HG02759 (cell line): ENCODE results near the gene CLTB.
"Not testable (repeated sequence)": the region's sequence is repeated elsewhere in the genome, so short reads cannot be mapped to it uniquely, and the experiment has no call there.

Experiments used
- ATAC-seq: cut with Tn5 transposase; IDR thresholded peaks from one replicate; pipeline ENCODE4 v1.9.1; 2021; ENCODE audit warnings: mild to moderate bottlenecking, moderate library complexity; ENCODE audit not compliant: unreplicated experiment

Gene CLTB, protein sequence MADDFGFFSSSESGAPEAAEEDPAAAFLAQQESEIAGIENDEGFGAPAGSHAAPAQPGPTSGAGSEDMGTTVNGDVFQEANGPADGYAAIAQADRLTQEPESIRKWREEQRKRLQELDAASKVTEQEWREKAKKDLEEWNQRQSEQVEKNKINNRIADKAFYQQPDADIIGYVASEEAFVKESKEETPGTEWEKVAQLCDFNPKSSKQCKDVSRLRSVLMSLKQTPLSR

DNA sequence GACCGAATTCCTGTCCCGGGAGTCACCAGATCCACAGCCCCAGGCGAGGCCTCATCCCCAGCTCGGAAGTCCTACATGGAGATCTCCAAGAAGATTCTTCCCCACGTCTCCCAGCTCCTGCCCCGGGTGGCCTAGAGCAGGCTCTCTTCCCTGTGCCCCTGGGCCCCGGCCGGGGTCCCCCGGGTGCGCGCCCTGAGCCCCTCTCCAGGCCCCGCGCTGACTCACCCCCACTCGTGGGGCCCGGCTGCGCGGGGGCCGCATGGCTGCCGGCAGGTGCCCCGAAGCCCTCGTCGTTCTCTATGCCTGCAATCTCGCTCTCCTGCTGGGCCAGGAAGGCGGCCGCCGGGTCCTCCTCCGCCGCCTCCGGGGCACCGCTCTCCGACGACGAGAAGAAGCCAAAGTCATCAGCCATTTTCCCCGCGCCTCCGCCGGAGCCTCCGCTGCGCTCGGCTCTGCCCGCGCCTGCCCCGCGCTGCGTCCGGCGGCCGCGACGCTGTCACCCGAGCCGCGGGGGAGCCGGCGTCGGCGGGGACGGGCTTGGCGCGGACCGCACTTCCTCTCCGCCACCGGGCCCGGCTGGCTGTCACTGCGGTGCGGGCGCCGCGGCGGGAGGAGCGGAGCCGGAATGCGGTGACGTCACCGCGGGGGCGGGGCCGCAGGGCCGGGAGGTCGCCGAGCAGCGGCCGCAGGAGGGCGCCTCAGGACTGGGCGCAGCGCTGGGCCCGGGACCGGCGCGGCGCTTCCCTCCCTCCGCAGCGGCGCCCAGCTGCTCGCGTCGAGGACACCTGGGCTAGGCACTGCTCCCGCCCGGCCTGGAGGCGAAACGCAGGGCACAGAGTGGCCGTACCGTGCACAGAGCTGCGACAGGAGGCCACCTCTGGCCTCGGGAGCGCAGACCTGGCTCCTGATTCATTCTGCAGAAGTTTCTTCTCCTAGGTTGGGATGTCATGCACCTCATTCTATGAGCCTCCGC is at the start of gene CLTB:
CLTB (minus strand) TSS at position 588 of the 973 bp plus-strand sequence; CDS start at position 412, 176 bp downstream.
- peak; percentile 95 for ATAC-seq

DNA sequence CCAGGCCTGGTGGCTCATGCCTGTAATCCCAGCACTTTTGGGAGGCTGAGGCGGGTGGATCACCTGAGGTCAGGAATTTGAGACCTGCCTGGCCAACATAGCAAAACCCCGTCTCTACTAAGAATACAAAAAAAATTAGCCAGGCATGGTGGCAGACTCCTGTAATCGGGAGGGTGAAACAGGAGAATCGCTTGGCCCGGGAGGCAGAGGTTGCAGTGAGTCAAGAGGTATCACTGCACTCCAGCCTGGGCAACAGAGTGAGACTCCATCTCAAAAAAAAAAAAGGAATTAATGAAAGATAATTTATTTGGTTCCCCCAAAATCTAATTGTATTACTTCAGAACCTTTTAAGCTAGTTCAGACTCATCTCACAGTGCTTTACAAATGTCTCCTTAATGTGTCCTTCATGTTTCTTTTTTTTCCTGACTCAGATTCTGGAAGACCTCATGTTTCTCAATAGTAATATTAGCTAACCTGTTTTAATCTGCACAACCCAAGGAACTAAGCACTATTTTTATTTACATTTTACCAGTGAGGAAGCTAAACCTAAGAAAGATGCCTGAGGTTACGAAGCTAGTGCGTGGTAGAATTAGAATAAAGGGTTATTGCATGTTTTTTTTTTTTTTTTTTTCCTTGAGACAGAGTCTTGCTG is 46.9 kb upstream of the CLTB start:
- ATAC-seq, result no peak

DNA sequence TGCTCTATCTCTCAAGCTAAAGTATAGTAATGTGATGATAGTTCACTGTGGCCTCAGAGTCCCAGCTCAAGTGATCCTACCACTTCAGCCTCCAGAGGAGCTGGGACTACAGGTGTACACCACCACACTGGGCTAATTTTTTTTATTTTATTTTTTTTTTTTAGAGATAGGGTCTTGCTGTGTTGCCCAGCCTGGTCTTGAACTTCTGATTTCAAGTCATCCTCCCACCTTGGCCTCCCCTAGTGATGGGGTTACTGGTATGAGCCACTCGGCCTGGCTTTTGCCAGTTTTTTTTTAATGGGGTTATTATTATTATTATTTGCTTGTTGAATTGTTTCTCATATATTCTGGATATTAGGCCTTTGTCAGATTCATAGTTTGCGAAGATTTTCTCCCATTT is 45.0 kb upstream of the CLTB start:
- no peak for ATAC-seq

DNA sequence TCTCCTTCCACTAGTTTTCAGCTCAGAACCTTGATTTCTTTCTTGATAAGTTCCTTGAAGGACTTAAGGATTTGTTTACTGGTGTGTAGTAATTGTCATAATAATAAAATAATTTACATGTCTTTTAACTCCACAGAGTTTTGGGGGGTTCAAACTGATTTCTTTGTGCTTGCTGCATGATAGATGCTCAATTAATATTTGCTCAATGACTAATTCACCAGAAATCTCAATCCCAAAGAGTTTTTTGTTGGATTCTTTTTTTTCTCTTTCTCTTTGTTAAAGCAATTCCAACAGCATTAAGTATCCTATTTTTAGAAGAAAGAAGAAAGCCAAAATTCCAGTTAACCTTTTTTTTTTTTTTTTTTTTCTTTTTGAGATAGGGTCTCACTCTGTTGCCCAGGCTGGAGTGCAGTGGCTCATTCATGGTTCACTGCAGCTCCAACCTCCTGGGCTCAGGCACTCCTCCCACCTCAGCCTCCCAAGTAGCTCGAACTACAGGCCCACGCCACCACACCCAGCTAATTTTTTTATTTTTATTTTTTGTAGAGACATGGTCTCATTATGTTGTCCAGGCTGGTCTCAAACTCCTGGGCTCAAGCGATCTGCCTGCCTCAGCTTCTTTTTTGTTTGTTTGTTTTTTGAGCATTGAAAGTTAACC is 42.7 kb upstream of the CLTB start:
- no peak for ATAC-seq

DNA sequence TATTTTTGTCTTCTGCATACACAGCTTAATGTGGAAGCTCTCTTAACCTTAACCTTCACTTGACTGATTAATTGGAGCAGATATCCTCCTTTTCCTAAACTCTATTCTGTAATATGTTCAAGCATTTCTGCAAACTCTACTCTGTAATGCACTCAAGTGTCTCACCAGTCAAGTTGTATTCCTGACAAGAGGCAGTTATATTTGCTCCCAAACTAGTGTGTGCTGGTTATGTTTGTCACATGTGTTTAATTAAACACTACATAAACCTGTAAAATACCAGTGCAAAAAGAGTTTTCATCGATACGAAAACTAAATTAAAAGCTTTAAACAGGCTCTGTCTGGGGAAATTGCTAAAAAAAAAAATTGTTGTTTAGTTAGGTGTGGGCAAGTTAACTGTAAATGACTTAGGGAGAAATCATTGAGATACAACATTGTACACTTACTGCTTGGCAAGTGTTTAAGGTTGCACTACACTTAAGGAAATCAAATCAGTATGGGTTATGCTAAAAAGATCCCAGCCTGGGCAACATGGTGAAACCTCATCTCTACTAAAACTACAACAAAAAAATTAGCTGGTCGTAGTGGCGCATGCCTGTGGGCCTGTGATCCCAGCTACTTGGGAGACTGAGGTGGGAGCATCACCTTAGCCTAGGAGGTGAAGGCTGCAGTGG is 38.5 kb upstream of the CLTB start:
- no peak for ATAC-seq

DNA sequence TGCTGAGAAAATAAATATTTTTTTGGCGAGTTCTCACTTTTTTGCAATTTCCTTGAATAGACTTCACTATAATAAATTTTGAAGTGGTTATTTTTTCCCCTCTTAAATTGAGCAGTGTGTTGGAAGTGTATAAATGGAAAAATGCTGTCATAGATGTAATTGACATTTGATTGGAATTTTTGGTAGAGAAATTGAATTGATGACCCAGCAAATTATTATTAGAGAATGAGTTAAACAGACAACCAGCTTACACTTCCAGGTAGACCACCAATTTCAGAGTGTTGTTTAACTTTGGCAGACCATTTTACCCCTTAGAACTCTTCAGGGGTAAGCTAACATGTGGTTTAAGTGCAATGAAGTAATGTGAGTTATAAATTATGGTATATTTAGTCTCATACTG is 33.7 kb upstream of the CLTB start:
- no peak for ATAC-seq

DNA sequence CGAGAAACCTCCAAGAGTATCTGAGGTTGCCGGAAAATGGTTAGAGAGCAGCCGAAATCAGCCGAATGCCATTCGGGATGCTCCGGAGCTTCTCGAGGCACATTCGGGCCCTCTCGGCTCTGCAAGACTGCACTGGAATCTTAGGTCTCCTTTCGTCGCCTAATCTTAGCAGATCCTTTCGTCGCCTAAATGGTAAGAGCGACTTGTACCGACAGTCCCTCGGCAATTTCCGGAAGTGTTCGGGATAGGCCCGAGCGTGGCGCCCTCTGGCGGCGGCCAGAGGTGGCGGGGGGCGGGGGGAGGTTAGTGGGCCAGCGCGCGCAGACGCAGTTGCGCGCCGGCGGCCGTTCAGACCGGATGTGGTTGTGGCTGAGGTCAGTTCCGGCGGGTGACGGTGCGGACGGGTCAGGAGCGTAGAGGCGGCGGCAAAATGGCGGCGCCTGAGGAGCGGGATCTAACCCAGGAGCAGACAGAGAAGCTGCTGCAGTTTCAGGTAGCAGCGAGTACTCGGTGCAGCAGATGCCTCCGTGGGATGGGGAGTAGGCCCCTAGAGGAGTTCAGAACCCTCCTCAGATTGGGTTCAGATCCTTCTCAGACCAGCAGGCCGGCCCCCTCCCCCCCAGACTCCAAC is 31.8 kb upstream of the CLTB start, which contains the start of gene FAF2:
FAF2 (plus strand) TSS at position 408 of the 631 bp plus-strand sequence; CDS start at position 431, 23 bp downstream.
- ATAC-seq, result peak; percentile 96

DNA sequence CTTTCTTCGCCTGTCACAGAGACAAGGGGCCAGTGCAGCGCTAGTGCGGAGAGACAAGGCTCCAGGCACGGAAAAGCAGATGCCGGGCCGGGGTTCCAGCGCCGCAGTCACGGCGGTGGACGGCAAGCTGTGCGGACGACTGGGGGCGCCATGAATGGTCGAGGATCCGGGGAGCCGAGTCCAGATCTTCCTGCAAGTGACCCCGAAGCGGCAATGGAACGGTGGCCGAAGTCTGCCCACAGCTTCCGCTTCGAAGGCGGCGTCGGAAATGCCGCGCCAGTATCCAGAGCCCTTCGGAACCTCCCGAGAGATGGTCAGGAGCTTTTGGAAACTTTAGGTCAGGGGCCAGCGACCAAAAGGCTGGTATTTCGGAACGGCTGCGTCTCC is 31.2 kb upstream of the CLTB start:
- ATAC-seq, result peak; percentile 35

DNA sequence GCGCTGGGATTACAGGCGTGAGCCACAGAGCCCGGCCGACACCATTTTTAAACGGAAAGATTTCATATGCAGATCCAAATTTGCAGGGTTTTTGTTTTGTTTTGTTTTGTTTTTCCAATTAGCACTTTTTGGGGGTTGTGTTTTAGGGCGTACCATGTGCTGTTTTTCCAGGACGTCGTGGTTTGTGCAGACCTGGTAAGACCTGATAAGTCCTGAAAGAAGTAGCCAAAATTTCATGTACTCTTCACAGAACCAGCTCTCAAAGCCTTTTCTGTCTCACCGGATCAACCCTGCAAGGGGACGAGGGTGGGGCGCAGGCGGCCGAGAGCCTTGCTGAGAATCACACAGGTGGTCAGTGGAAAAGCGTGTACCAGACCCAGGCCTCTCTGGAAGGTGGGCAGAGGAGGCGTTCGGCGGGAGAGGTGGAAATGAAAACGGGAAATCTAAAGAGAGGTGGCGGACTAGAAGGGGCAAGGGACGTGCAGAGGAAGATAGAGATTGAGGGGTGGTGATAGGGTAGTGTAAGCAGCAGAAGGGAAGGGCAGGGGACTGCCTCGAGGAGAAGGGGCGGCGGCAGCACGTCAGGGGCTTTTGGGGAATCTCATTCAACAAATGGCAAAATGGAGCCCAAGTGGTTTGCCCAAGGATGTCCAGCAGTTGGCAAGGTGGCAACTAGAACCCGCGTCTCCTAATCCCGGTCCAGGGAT is 30.7 kb upstream of the CLTB start:
- no peak for ATAC-seq

DNA sequence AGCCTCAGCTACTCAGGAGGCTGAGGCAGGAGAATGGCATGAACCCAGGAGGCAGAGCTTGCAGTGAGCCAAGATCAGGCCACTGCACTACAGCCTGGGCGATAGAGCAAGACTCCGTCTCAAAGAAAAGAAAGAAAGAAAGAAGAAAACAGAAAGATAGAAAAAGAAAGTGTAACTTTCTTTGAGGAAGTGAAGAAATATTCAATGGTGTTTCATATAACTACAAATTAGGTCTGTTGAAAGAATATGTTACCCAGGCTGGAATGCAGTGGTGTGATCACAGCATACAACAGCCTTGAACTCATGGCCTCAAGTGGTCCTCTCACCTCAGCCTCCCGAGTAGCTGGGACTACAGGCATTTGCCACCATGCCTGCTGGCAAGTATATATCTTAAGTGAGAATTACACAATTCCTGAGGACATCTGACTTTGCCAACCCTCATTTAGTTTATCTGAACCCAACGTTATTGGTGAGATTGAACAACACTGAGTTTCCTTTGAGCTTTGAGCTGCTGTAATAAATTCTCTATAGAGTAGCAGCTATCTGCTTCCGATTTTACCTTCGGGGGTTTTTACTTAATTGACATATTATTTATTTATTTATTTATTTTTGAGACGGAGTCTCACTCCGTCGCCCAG is 29.8 kb upstream of the CLTB start:
- ATAC-seq, result no peak

DNA sequence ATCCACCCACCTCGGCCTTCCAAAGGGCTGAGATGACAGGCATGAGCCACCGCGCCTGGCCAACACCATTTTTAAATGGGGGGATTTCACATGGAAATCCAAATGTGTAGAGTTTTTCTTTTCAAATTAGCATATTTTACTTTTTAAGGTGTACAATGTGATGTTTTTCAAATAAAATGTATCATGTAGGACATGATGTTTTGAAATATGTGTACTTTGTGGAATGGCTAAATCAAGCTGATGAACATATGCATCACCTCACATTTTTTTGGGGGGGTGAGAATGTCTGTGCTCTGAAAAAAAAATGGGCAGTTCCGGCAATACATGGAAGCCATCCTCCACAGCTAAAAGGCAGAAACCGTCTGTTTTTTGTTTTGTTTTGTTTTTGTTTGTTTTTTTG is 28.4 kb upstream of the CLTB start:
- ATAC-seq, result no peak

DNA sequence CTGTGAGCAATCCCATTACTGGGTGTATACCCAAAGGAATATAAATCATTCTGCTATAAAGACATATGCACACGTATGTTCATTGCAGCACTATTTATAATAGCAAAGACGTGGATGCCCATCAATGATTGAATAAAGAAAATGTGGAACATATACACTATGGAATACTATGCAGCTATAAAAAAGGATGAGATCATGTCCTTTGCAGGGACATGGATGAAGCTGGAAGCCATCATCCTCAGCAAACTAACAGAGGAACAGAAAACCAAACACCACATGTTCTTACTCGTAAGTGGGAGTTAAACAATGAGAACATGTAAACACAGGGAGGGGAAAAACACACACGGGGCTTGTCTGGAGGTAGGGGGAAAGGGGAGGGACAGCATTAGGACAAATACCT is 26.6 kb upstream of the CLTB start:
- not testable (repeated sequence) for ATAC-seq

DNA sequence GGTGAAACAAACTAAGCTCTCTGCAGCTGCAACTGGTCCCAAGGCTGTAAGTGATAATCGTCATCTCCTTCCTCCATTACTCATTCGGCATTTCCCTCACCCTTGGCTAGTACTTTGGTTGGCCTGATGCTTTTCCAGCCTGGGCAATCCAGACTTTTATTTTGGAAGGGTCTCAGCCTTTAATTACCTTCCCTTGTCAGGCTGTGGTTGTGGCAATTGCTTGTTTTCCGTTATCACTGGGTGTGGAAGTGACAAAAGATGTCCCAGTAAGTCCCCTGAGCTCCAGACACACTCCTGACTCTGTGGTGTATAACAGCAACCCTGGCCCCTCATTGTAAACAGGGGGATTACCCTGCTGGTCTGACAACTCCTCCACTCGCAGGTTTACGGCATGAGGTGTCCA is 25.6 kb upstream of the CLTB start:
- no peak for ATAC-seq

DNA sequence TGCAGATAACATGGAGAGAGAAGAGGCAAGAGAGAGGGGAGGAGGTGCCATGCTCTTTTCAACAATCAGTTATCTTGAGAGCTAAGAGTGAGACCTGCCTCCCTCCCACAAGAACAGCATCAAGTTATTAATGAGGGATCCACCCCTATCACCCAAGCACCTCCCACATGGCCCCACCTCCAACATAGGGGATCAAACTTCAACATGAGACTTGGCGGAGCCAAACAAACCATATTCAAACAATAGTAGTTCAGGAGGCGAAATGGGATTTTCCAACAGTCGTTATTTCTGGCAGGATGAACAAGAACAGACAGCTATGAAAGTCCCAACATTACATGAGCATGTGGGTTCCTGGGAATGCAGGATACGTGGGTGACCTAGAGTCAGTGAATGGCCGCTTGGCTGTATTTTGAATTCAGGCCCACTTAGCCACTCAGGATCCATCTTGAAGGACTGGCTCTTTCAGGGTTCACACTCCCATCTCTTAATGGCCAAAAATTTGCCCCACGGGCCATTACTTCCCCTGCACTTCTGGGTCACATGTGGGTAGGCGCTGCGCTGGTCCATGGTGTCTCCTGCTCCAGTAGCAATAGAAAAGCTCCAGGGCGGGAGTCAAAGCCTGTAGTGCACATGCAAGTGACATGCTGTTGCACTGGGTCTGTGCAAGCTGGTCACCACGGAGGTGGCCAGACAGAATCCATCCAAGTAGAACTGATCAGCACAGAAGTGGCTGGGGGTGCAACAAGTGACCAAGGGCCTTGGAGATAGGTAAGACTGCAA is 24.8 kb upstream of the CLTB start:
- no peak for ATAC-seq

DNA sequence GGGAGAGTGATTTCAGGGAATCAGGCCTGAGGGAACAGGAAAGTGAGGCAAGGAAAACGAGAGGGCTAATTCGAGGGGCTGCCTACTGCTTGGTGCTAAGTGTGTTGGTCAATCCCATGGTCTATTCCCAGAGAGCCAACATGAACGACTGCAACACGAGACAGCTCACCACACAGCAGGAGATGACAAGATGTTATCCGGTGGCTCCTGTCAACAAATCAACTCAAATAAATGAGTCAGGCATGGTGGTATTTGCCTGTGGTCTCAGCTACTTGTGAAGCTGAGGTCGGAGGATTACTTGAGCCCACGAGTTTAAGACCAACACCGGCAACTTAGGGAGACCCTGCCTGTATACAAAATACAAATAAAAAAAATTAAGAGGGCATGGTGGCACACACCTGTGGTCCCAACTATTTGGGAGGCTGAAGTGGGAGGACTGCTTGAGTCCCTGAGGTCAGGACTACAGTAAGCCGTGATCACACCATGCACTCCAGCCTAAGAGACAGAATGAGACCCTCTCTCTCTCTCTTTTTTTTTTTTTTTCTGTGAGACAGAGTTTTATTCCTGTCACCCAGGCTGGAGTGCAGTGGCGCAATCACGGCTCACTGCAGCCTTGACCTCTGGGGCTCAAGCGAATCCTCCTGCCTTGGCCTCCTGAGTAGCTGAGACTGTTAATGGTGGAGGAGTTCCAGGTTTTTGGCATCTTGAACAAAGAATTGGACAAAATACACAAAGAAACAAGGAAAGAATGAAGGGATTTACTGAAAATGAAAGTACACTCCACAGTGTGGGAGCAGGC is 22.8 kb upstream of the CLTB start:
- ATAC-seq, result no peak

DNA sequence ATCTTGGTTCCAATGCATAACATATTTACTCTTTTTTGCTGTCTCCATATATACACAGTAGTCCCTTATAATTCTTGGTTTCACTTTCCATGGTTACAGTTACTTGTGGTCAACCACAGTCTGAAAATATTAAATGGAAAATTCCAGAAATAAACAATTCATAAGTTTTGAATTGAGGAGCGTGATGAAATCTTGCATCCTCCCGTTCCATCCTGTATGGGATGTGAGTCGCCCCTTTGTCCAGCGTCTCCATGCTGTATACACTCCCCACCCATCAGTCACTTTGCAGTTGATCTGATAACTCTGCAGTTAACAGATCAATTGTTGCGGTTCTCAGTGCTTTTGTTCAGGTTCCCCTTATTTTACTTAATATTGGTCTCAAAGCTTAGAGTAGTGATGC is 20.3 kb upstream of the CLTB start:
- ATAC-seq, result no peak

DNA sequence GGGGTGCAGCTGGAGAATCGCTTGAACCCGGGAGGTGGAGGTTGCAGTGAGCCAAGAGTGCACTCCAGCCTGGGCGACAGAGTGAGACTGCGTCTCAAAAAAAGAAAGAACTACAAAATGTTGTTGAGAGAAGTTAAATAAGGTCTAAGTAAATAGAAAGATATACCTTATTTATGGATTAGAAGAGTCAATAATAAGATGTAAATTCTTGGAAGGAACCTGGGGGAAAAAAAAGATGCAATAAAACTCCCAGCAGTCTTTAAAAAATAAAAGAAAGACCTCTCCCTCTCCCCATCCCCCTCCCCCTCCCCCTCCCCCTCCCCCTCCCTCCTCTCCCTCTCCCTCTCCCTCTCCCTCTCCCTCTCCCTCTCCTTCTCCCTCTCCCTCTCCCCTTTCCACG is 16.4 kb upstream of the CLTB start:
- ATAC-seq, result no peak
